Activated naive CD8-positive, alpha-beta T cell treated with anti-CD3 and anti-CD28 coated beads, Interleukin-2, amount 10 ng/mL, durations not matched to agents 7 days and 5 days (primary cell): ENCODE measurements around the gene CSMD2. TPM values are rescaled to one million over a fixed set of nuclear protein-coding genes. Genes with fewer than 3 reads are reported as not detected.

Experiments
- ATAC-seq: fragments of 150-1000 bp; cut with Tn5 transposase; one replicate; pipeline ENCODE4 v1.10.0; 2021; ENCODE audit warnings: low read depth, moderate library complexity
- POLR2A ChIA-PET: fragments of 350-600 bp; sonication (Branson Sonifier 250); formaldehyde crosslinking; loops from one replicate; lab custom pipeline; 2021; ENCODE audit warnings: antibody characterized with exemption; lab: Charles Lee
- DNase-seq: peaks from one replicate; pipeline ENCODE4 v3.0.0; 2021
- H3K27ac Mint-ChIP-seq: one replicate; pipeline ENCODE4 v1.8.0; 2022; ENCODE audit warnings: mild to moderate bottlenecking, mixed read lengths
- H3K27me3 Mint-ChIP-seq: one replicate; pipeline ENCODE4 v1.8.0; 2022; ENCODE audit warnings: mild to moderate bottlenecking, moderate library complexity, mixed read lengths
- H3K36me3 Mint-ChIP-seq: one replicate; pipeline ENCODE4 v1.8.0; 2021; ENCODE audit warnings: mild to moderate bottlenecking, mixed read lengths
- H3K4me1 Mint-ChIP-seq: one replicate; pipeline ENCODE4 v1.8.0; 2021; ENCODE audit warnings: mixed read lengths
- H3K4me3 Mint-ChIP-seq: one replicate; pipeline ENCODE4 v1.8.0; 2022; ENCODE audit warnings: mild to moderate bottlenecking, moderate library complexity, mixed read lengths
- H3K9me3 Mint-ChIP-seq: one replicate; pipeline ENCODE4 v1.8.0; 2021; ENCODE audit warnings: mixed read lengths
- total RNA-seq, 2 experiments: library from RNA; stranded (reverse); gene quantifications; one replicate each; pipeline ENCODE4 v1.2.3, GENCODE V29; 2021

The CSMD2 gene
- total RNA-seq, 2 experiments from 2014 or later: not detected

DNA sequence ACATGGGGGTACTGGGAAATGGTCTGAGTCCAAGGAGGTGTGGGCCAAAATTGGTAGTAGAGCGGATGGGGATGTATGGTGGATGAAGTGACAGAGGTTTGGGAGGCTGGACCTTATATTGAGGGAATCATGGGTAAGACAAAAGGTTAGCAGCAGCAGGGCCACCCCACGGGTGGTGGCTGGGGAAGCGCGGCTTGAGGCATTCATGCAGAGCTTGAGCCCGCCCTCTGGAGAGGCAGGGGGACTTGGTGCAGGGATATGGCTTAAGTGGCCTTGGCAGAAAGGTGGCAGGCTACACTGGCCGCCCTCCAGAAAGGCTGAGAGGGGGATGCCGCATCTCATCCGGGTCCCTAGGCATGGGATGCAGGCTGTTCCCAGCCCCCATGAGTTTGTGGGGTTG is 269.6 kb downstream of the CSMD2 start:
- POLR2A ChIA-PET: no interaction called here
- Mint-ChIP-seq H3K4me3 (no peak overlapping the region), H3K9me3 (no peaks in the 10 kb centered on the region), H3K27ac (no peak overlapping the region), H3K27me3 (no peaks in the 10 kb centered on the region), H3K4me1 (no peaks in the 10 kb centered on the region), H3K36me3 (no peaks in the 10 kb centered on the region)
- no peak for ATAC-seq
- DNase-seq: no peak

DNA sequence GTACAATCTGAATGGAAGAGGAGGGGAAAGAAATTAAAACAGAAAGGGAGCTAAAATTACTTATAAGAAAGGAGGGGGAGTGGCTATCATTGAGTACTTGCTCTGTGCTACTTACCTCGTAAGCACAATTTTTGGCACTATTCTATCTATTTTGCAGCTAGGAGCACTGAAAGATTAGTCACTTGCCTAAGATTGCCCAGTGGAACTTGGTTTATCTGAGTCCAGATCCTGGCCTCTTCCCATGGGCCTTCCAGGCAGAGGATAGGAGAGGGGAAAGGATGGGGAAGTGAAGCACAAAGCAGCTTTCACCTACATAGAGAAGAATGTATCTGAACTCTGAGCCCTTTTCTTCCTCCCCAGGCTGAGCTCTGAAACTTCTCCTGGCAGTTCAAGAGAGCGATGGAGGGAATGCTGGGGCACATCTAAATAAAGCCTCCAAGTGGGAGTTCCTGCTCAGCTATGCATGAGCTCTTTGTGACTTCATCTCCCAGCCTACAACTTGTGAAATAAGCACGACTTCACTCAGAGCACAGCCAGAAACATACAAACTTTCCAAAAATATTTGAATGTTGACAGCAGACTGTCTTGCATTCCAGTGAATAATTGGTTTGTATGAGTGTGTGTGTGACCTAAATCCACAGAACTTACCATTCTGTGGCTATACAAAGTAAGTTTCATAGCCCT is 271.7 kb downstream of the CSMD2 start:
- no peaks in the 10 kb centered on the region for H3K4me1 Mint-ChIP-seq
- ATAC-seq: no peak
- POLR2A ChIA-PET: no interaction called here
- DNase-seq: no peak
- H3K27me3 Mint-ChIP-seq: no peaks in the 10 kb centered on the region
- no peaks in the 10 kb centered on the region for H3K9me3 Mint-ChIP-seq
- H3K36me3 Mint-ChIP-seq: no peaks in the 10 kb centered on the region
- H3K27ac Mint-ChIP-seq: no peak overlapping the region
- H3K4me3 Mint-ChIP-seq: no peak overlapping the region

DNA sequence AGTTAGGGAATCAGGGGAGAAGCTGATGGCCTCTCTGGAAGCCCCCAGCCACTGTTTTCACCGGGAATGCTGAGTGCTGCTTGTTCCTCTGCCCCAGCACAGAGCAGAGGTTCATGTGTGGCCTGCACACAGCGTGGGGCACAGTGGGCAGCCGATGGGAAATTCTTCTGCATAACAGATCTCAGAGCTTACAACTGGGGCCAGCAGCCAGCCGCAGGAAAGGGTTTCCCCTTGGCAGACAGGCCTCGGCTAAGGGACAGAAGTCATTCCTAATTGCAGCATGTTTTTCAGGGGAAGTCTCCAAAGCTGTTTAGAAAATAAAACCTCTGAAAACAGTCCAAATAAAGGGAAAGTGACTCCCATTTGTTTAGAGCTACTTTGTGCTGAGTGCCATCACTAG is 278.5 kb downstream of the CSMD2 start:
- H3K36me3 Mint-ChIP-seq: no peaks in the 10 kb centered on the region
- no peak overlapping the region for H3K4me3 Mint-ChIP-seq
- no peak for DNase-seq
- no peak overlapping the region for H3K27ac Mint-ChIP-seq
- no peaks in the 10 kb centered on the region for H3K9me3 Mint-ChIP-seq
- peaks cover 11% of the 10 kb centered on the region for H3K27me3 Mint-ChIP-seq
- H3K4me1 Mint-ChIP-seq: no peaks in the 10 kb centered on the region
- POLR2A ChIA-PET: no interaction called here
- ATAC-seq: no peak

DNA sequence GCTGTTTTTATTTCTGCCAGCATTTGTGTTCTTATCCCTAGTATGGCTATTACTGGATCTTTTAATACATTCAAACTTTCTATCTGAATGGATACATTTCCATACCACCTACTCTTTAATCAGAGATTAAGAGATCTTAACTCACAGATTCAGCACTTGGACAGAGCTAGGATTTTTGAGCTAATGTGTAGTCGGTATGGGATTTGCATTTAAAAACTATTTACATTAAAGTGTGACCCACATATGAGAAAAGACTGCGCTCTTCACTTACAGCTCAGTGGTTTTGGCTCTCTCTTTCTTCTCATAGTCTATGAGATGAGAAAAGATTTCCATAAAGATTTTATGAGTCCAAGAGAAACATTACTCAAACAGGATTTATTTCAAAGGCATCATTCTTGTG is 284.7 kb downstream of the CSMD2 start:
- Mint-ChIP-seq H3K4me3 (no peak overlapping the region), H3K27ac (no peak overlapping the region), H3K36me3 (no peaks in the 10 kb centered on the region), H3K9me3 (no peaks in the 10 kb centered on the region), H3K4me1 (no peaks in the 10 kb centered on the region), H3K27me3 (peaks cover 11% of the 10 kb centered on the region)
- POLR2A ChIA-PET: no interaction called here
- no peak for ATAC-seq
- no peak for DNase-seq

DNA sequence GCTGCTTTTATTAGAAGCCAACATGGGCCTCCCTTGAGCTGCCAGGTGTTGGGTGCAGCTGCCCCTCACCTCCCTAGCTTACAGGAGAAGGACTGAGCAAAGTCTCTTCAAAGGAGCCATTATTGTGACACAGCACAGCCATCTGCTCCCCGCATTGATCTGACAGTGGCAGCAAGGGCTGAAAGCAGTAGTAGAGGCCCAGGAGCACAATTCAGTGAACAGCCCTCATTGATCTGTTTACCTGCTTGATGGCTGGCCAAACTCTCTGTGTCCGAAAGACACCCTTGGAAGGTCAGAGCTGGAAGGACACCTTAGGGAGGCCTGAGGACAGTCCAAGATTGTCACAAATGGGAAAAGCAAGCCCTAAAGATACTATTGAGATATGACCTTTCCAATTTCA is 286.6 kb downstream of the CSMD2 start:
- H3K4me1 Mint-ChIP-seq: no peaks in the 10 kb centered on the region
- DNase-seq: no peak

DNA sequence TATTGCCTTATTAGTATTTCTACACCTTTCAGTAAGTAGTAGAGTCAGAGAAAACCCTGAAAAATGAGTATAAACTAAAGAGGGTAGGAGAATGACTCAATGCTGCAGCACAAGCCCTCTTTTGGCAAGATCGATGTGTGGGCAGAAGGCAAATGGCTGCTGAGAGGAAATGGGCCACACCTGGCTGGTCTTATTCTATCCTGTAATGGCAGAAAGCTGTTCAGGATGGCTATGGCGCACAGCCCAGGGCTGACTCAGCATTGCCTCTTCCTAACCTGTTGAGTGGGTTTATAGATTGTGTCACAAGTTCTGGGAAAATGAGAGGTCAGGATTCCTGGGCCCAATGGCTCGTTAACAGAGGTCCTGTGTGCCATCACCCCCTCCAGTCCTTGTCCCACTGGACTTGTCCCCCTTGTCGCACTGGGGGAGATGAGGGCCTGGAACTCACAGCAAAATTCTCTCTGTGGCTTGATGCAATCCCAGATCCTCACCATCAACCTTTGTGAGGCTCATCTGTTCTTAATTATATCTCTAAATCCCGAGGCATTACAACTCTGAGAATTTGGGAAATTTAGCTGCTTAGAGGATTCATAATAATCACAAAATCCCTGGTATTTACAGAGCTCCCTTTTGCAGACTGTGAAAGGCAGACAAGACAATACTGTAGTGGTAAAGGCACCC is 287.9 kb downstream of the CSMD2 start:
- H3K4me1 Mint-ChIP-seq: no peaks in the 10 kb centered on the region
- POLR2A ChIA-PET: no interaction called here
- H3K27ac Mint-ChIP-seq: no peak overlapping the region
- no peak for DNase-seq
- no peak overlapping the region for H3K4me3 Mint-ChIP-seq
- peaks cover 8% of the 10 kb centered on the region for H3K27me3 Mint-ChIP-seq
- H3K9me3 Mint-ChIP-seq: peaks cover 2% of the 10 kb centered on the region
- no peaks in the 10 kb centered on the region for H3K36me3 Mint-ChIP-seq
- no peak for ATAC-seq

More for the DNA sequence above, 286.6 kb downstream of the CSMD2 start:
- H3K27me3 Mint-ChIP-seq: peaks cover 12% of the 10 kb centered on the region
- no peak for ATAC-seq
- POLR2A ChIA-PET: no interaction called here
- H3K4me3 Mint-ChIP-seq: no peak overlapping the region
- H3K36me3 Mint-ChIP-seq: no peaks in the 10 kb centered on the region
- no peak overlapping the region for H3K27ac Mint-ChIP-seq
- H3K9me3 Mint-ChIP-seq: no peaks in the 10 kb centered on the region

DNA sequence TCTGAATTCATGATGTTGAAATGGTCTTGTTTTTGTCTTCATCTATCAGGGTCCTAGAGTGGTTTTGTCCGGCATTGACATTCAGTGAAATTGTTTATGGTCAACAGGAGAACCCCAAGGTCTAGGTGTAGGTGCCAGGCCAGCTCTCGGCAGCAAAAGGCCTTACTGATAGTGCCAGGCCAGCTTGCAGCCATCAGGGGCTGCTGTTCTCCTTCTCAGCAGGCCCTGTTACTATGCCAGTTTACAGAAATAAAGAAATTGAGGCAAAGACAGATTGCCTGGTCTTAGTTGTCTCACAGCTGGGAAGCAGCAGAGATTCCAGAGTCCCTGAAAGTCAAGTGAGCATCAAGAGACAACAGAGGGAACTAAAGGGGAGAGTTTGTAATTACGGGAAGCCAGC is 289.2 kb downstream of the CSMD2 start:
- no peak for ATAC-seq

DNA sequence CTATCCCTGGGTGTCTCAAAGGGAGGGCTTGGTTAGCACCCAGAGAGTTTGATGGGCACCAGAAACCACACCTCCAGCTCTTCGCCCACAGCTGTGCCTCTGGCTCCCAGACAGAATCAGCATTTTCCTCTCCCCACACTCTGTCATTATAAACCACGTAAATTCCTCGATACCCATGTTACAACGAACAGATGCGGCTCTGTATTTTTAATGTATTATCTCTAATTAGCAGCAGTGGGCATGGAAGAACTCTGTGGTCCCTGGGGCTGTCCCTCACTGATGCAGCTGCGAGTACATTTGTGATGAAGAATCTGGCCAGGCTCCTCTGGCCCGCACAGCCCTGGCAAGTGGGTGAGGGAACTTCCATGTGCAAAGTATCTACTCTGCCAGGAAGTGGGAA is 290.4 kb downstream of the CSMD2 start:
- H3K36me3 Mint-ChIP-seq: no peaks in the 10 kb centered on the region
- ATAC-seq (no peak), DNase-seq (no peak)
- peaks cover 2% of the 10 kb centered on the region for H3K9me3 Mint-ChIP-seq
- H3K4me1 Mint-ChIP-seq: no peaks in the 10 kb centered on the region
- peaks cover 8% of the 10 kb centered on the region for H3K27me3 Mint-ChIP-seq
- no peak overlapping the region for H3K27ac Mint-ChIP-seq
- H3K4me3 Mint-ChIP-seq: no peak overlapping the region
- POLR2A ChIA-PET: no interaction called here

More for the DNA sequence above, 289.2 kb downstream of the CSMD2 start:
- Mint-ChIP-seq H3K9me3 (peaks cover 2% of the 10 kb centered on the region), H3K36me3 (no peaks in the 10 kb centered on the region), H3K27me3 (peaks cover 8% of the 10 kb centered on the region), H3K4me1 (no peaks in the 10 kb centered on the region), H3K4me3 (no peak overlapping the region), H3K27ac (no peak overlapping the region)
- POLR2A ChIA-PET: no interaction called here
- no peak for DNase-seq

DNA sequence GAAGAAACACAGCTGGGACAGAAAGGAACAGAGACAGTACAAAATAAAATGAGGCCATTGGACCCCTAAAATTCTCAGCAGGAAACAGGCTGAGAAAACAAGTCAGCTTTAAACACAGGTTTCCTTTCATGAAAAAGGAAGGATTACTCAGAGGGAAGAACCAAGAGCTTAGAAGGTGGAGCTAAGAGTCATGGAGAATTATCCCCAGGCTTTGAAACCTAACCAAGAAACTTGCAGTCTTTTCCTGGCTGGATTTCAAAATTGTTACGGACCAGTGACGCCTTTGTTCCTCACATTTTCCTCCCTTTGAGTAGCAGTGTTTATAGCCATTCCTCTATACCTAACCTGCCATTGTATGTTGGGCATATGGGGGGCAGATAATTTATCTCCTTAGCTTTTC is 292.3 kb downstream of the CSMD2 start:
- Mint-ChIP-seq H3K36me3 (no peaks in the 10 kb centered on the region), H3K4me3 (no peak overlapping the region), H3K27ac (no peak overlapping the region), H3K4me1 (peaks cover 3% of the 10 kb centered on the region), H3K9me3 (peaks cover 2% of the 10 kb centered on the region), H3K27me3 (peaks cover 8% of the 10 kb centered on the region)
- no peak for ATAC-seq
- POLR2A ChIA-PET: no interaction called here
- no peak for DNase-seq

DNA sequence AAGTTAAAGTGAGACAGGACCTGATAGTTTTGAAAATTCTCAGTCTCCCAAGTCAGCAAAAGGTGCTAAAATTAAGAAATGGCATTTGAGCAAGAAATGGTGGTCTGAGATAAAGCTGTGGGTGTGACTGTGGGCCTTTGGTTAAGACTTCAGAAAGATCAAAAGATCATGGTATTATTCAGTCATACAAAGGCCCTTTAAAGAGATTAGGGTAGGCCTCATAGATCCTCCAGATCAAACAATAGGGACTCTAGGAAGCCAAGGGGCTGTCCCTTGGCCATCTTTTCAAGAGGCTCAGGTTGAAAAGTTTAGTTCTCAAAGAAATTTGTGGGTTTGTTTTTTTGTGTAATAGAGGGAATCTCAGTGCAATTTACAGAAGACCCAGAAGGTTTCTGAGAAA is 292.8 kb downstream of the CSMD2 start:
- Mint-ChIP-seq H3K27ac (no peak overlapping the region), H3K27me3 (peaks cover 8% of the 10 kb centered on the region), H3K4me3 (no peak overlapping the region), H3K4me1 (peaks cover 6% of the 10 kb centered on the region), H3K9me3 (peaks cover 2% of the 10 kb centered on the region), H3K36me3 (no peaks in the 10 kb centered on the region)
- ATAC-seq (no peak), DNase-seq (no peak)
- POLR2A ChIA-PET: no interaction called here

DNA sequence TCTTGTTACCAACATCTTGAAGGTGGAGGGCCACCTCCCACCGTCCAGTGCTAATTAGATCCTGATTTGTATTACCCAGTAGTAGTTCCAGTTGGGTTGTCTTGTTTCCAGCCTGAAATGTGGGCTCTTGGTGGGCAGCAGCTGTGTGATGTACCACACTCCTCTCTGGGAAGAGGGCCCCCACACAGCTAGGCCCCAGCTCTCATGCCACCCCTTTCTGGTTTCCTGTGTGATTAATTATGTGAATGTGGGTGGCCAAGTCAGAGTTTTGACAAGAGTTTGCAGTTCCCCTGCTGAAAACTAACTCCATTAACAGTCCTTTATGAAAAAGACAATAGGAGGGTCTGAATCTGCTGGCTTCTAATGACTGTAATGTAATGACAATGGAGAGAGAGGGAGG is 297.3 kb downstream of the CSMD2 start:
- H3K27me3 Mint-ChIP-seq: peaks cover 2% of the 10 kb centered on the region
- H3K27ac Mint-ChIP-seq: no peak overlapping the region
- H3K9me3 Mint-ChIP-seq: no peaks in the 10 kb centered on the region
- peaks cover 6% of the 10 kb centered on the region for H3K4me1 Mint-ChIP-seq
- DNase-seq (no peak), ATAC-seq (no peak)
- H3K4me3 Mint-ChIP-seq: no peak overlapping the region
- H3K36me3 Mint-ChIP-seq: no peaks in the 10 kb centered on the region
- POLR2A ChIA-PET: no interaction called here

DNA sequence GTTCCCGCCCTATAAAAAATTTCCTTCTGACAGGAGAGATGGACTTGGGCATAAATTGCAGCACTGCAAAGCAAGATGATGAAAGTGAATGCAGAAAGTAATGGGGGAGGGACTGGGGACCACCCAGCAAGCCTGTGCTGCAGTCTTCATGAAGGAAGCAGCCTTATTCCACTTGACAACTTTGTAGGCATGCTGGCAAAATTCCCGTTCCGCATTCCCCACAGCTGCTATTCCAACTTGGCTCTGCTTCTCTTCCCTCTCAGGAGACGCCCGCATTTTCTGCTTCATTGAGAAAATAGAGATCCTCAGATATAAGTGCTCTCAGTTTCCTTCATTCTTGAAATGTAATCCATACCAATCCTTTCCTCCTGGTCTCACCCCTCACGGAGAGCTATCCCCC is 298.7 kb downstream of the CSMD2 start:
- no peaks in the 10 kb centered on the region for H3K9me3 Mint-ChIP-seq
- POLR2A ChIA-PET: no interaction called here
- H3K27me3 Mint-ChIP-seq: peaks cover 2% of the 10 kb centered on the region
- no peak for DNase-seq
- no peak for ATAC-seq
- H3K4me3 Mint-ChIP-seq: no peak overlapping the region
- H3K36me3 Mint-ChIP-seq: no peaks in the 10 kb centered on the region
- H3K27ac Mint-ChIP-seq: no peak overlapping the region
- peaks cover 6% of the 10 kb centered on the region for H3K4me1 Mint-ChIP-seq

DNA sequence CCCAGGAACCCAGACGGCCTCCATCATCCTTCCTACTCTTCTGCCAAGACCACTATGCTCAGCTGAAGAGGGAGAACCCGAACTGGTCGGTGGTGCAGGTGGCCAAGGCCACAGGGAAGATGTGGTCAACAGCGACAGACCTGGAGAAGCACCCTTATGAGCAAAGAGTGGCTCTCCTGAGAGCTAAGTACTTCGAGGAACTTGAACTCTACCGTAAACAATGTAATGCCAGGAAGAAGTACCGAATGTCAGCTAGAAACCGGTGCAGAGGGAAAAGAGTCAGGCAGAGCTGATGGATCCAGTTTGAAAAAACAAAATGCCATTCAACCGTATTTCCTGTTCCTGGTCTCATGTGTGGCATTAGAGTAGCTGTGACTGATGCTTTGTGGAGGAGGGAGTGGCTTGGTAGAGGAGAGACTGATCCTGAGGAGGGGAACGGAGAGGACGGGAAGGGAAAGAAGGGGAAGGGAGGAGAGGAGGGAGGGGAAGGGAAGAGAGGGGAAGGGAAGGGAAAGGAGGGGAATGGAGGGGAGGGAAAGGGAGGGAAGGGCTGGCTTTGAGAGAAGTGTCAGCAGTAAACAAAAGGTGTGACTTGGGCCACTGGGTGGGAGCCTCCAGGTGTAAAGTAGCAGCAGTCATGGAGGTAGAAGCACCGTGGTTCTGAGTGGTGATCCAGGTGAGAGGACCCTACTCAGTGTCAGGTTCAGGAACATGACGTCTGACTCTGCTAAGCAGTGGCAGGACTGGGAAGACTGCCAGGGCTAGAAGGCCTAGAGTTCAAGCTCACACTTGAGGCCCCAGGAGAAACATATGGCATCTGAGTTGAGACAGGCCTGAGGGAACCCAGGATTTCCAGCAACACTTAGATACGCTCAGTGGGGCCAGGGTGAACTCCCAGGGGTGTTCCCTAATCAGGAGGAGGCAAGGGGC is 300.3 kb downstream of the CSMD2 start:
- H3K36me3 Mint-ChIP-seq: no peaks in the 10 kb centered on the region
- no peak overlapping the region for H3K27ac Mint-ChIP-seq
- no peak overlapping the region for H3K4me3 Mint-ChIP-seq
- H3K4me1 Mint-ChIP-seq: peaks cover 6% of the 10 kb centered on the region
- no peak for DNase-seq
- peaks cover 2% of the 10 kb centered on the region for H3K27me3 Mint-ChIP-seq
- no peak for ATAC-seq
- H3K9me3 Mint-ChIP-seq: no peaks in the 10 kb centered on the region
- POLR2A ChIA-PET: no interaction called here
